ENCODE results near the gene NCCRP1. TPM values are rescaled to one million over a fixed set of nuclear protein-coding genes. Genes with fewer than 3 reads are reported as not detected.

The NCCRP1 gene
- total RNA-seq, 1 experiment from 2014 or later, result not detected

DNA sequence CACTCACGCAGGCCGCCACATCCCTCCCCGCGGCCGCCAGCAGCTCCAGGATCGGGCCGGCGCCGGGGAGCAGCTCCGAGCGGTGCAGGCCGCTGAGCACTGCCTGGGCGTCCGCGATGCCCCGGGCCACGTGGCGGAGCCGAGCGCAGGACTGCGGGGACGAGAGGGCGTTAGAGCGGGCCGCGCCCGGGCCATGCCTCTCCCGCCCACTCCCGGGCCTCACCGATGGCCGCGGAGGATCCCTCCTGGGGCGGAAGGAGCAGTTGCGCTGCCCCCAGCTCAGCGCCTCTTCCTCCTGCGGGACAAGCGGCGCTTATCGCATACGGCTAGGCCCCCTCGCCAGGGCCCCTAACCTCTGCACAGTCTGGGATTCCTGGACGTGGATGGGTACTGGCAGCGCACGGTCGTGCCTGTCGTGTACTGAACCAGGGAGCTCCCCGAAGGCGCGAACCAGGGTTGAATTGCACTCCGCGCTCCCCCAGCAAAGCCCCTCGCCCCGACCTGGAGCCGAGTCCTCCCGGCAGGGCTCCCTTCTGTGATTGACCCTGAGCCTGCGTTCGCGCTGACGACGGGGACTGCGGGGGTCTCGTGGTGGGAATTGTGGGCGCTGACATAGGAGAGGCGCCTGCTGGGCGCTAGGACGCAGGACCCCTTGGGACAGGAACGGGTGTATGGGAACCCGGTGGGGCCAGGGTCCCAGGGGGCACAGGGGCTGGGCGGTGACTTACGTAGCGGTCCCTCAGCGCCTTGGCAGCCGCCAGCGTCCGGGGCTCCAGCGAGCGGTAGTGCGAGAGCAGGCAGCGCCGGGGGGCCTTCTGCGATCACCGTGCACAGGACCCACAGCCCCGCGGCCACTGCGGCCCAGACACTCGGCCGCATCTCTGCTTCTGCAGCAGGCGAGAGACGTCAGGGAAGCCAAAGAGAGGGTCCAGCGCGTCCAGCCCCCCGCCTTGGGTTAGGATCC lies 51.2 kb downstream of the NCCRP1 start:
- H3K9me3 Mint-ChIP-seq (ENCODE audit: unreplicated experiment), result no peaks in the 10 kb centered on the region
- H3K4me3 Mint-ChIP-seq (ENCODE audit: unreplicated experiment), result no peak overlapping the region
- no peak for DNase-seq (ENCODE audit: unreplicated experiment)
- no peaks in the 10 kb centered on the region for H3K36me3 Mint-ChIP-seq (ENCODE audit: insufficient read depth, unreplicated experiment)
- H3K27ac Mint-ChIP-seq (ENCODE audit: low read depth, unreplicated experiment), result no peak overlapping the region
- H3K27me3 Mint-ChIP-seq (ENCODE audit: insufficient read depth, unreplicated experiment), result peaks cover 33% of the 10 kb centered on the region
- no peaks in the 10 kb centered on the region for H3K4me1 Mint-ChIP-seq (ENCODE audit: insufficient read depth, unreplicated experiment)
- BruUV-seq (replicated peaks), result no TSS peak
- intact Hi-C loops (cut with micrococcal nuclease), result no loop called here
- ChIA-PET CTCF (no interaction called here), POLR2A (no interaction called here)
- TF ChIP-seq, protein P1, sequence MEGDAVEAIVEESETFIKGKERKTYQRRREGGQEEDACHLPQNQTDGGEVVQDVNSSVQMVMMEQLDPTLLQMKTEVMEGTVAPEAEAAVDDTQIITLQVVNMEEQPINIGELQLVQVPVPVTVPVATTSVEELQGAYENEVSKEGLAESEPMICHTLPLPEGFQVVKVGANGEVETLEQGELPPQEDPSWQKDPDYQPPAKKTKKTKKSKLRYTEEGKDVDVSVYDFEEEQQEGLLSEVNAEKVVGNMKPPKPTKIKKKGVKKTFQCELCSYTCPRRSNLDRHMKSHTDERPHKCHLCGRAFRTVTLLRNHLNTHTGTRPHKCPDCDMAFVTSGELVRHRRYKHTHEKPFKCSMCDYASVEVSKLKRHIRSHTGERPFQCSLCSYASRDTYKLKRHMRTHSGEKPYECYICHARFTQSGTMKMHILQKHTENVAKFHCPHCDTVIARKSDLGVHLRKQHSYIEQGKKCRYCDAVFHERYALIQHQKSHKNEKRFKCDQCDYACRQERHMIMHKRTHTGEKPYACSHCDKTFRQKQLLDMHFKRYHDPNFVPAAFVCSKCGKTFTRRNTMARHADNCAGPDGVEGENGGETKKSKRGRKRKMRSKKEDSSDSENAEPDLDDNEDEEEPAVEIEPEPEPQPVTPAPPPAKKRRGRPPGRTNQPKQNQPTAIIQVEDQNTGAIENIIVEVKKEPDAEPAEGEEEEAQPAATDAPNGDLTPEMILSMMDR (IDR thresholded peaks at IDR 0.05; ENCODE audit: unreplicated experiment), result no peak

DNA sequence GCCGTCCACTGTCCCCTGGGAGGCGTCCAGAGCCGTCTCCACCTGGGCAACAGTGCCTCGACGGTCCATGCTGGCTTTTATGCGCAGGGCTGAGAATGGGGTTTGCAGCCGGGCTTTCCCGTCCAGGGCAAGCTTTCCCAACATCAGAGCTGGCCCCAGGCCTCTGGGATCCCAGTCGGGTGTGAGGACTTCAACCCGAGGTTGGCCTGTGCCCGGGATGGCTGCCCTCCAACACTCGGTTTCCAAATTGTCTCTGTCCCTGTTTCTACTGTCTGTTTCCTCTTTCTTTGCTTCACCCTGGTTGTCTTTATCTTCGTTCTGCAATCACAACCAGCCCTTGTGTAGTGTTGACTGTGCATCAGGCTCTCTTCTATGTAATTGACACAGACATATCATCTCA lies 52.0 kb downstream of the NCCRP1 start, which contains the start of gene IFNL4:
Gene IFNL4, minus strand, starts transcription at position 51 of the 400 bp plus-strand sequence.
- DNase-seq (ENCODE audit: unreplicated experiment), result no peak
- ChIA-PET CTCF (no interaction called here), POLR2A (no interaction called here)
- Mint-ChIP-seq H3K4me1 (ENCODE audit: insufficient read depth, unreplicated experiment) (no peaks in the 10 kb centered on the region), H3K36me3 (ENCODE audit: insufficient read depth, unreplicated experiment) (no peaks in the 10 kb centered on the region), H3K27ac (ENCODE audit: low read depth, unreplicated experiment) (no peak within 1 kb of the TSS), H3K27me3 (ENCODE audit: insufficient read depth, unreplicated experiment) (peaks cover 35% of the 10 kb centered on the region), H3K9me3 (ENCODE audit: unreplicated experiment) (no peaks in the 10 kb centered on the region), H3K4me3 (ENCODE audit: unreplicated experiment) (no peak within 1 kb of the TSS)
- TF ChIP-seq, protein P1 (IDR thresholded peaks at IDR 0.05; ENCODE audit: unreplicated experiment), result no peak
- no TSS peak for BruUV-seq (replicated peaks)
- intact Hi-C loops (cut with micrococcal nuclease), result no loop called here

DNA sequence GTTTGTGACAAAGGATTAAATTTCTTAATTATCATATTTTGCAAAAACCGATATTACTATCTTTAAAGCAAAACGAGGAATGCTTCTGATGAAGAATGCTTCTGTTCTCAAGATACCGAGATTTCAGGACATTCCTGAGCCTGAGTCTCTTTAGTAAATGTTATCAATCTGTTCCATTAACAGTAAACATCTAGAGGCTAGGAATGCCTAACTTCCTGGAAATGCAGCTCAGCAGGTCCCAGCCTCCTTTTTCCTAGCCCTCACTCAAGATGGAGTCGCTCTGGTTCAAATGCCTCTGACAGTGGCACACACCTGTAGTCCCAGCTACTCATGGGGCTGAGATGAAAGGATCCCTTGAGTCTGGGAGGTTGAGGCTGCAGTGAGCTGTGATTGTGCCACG lies 54.3 kb downstream of the NCCRP1 start:
- Mint-ChIP-seq H3K4me1 (ENCODE audit: insufficient read depth, unreplicated experiment) (no peaks in the 10 kb centered on the region), H3K36me3 (ENCODE audit: insufficient read depth, unreplicated experiment) (no peaks in the 10 kb centered on the region), H3K27me3 (ENCODE audit: insufficient read depth, unreplicated experiment) (peaks cover 28% of the 10 kb centered on the region), H3K4me3 (ENCODE audit: unreplicated experiment) (no peak overlapping the region), H3K27ac (ENCODE audit: low read depth, unreplicated experiment) (no peak overlapping the region), H3K9me3 (ENCODE audit: unreplicated experiment) (no peaks in the 10 kb centered on the region)
- POLR2A ChIA-PET, result interaction anchor here (0.6 kb wide), 1 partner anchor 45 kb away, joined by 4 read pairs; no protein-coding TSS in a partner anchor
- BruUV-seq (replicated peaks), result no TSS peak
- CTCF ChIA-PET, result no interaction called here
- intact Hi-C loops (cut with micrococcal nuclease), result no loop called here
- no peak for DNase-seq (ENCODE audit: unreplicated experiment)
- TF ChIP-seq, protein P1 (IDR thresholded peaks at IDR 0.05; ENCODE audit: unreplicated experiment), result no peak

Other genes with a start within 250 kb of the NCCRP1 start
- 5.2 and 5.8 TPM in 2 replicates for gene FBXO17, start 221.2 kb upstream of the NCCRP1 start, total RNA-seq (2022)
- 0.28 TPM in 1 of 2 replicates, not detected in the other for gene FBXO27, start 164.4 kb upstream of the NCCRP1 start, total RNA-seq (2022)
- not detected in 2 replicates for gene ACP7, start 112.6 kb upstream of the NCCRP1 start, total RNA-seq (2022)
- gene PAK4, start 71.2 kb upstream of the NCCRP1 start, total RNA-seq (2022), result 28.4 and 29.5 TPM in 2 replicates
- gene SYCN, start 7.3 kb downstream of the NCCRP1 start, total RNA-seq (2022), result not detected in 2 replicates
- not detected in 2 replicates for gene IFNL3, start 48.0 kb downstream of the NCCRP1 start, total RNA-seq (2022)
- gene IFNL4, start 51.9 kb downstream of the NCCRP1 start, total RNA-seq (2022), result not detected in 2 replicates
- gene IFNL2, start 71.4 kb downstream of the NCCRP1 start, total RNA-seq (2022), result not detected in 2 replicates
- gene IFNL1, start 99.4 kb downstream of the NCCRP1 start, total RNA-seq (2022), result not detected in 2 replicates
- 0.16 TPM in 1 of 2 replicates, not detected in the other for gene LRFN1, start 123.9 kb downstream of the NCCRP1 start, total RNA-seq (2022)
- gene GMFG, start 139.1 kb downstream of the NCCRP1 start, total RNA-seq (2022), result not detected in 2 replicates
- gene SAMD4B, start 145.5 kb downstream of the NCCRP1 start, total RNA-seq (2022), result 65.4 and 94.2 TPM in 2 replicates
- gene PAF1, start 194.1 kb downstream of the NCCRP1 start, total RNA-seq (2022), result 47.0 and 48.5 TPM in 2 replicates
- gene MED29, start 194.4 kb downstream of the NCCRP1 start, total RNA-seq (2022), result 24.3 and 31.7 TPM in 2 replicates
- gene ZFP36, start 209.9 kb downstream of the NCCRP1 start, total RNA-seq (2022), result 83.7 and 98.4 TPM in 2 replicates
- gene PLEKHG2, start 215.7 kb downstream of the NCCRP1 start, total RNA-seq (2022), result 19.2 and 19.6 TPM in 2 replicates
- gene RPS16, start 239.0 kb downstream of the NCCRP1 start, total RNA-seq (2022), result 2,837 and 2,909 TPM in 2 replicates
- 122 and 165 TPM in 2 replicates for gene SUPT5H, start 248.6 kb downstream of the NCCRP1 start, total RNA-seq (2022)